Colonic mucosa (tissue), 4 donors: Measurements from ENCODE around the gene FCHSD1. TPM values are rescaled to one million over a fixed set of nuclear protein-coding genes. Genes with fewer than 3 reads are reported as not detected.

Source experiments
- DNase-seq: peaks from one replicate; pipeline ENCODE4 v3.0.0-alpha.2; 2020
- H3K27ac ChIP-seq: fragments of 200-600 bp; one replicate; pipeline ENCODE4 v1.8.0; 2021
- H3K27me3 ChIP-seq: fragments of 200-600 bp; one replicate; pipeline ENCODE4 v1.8.0; 2021
- H3K36me3 ChIP-seq: fragments of 200-600 bp; one replicate; pipeline ENCODE4 v1.8.0; 2021
- H3K4me1 ChIP-seq: fragments of 200-600 bp; one replicate; pipeline ENCODE4 v1.8.0; 2021; ENCODE audit warnings: mild to moderate bottlenecking
- H3K4me3 ChIP-seq: fragments of 200-600 bp; one replicate; pipeline ENCODE4 v1.8.0; 2021
- H3K9ac ChIP-seq, 2 donors: one replicate each; pipeline ENCODE4 v1.7.0; 2013; ENCODE audit warnings: control low read depth in 2 of 2, low read depth in 2 of 2, low read length in 2 of 2
- H3K9me3 ChIP-seq: fragments of 200-600 bp; one replicate; pipeline ENCODE4 v1.8.0; 2021
- intact Hi-C: fragments of 100-400 bp; cut with DNase I; formaldehyde crosslinking; loops from one replicate; pipeline ENCODE4 v1.14.1; 2022
- total RNA-seq, 2 donors: library from RNA; stranded (reverse); fragmentation: NEBNext Ultra II Directional in 1 of 2; extraction: Animal tissue kit (Norgen Biotek cat#: 25700) in 1 of 2; gene quantifications; one replicate each; pipeline ENCODE4 v1.2.1, GENCODE V29; 2021
- TF ChIP-seq, protein P1 (sequence below): fragments of 200-600 bp; IDR thresholded peaks from one replicate; pipeline ENCODE4 v1.8.0; 2022; ENCODE audit warnings: antibody characterized with exemption, mild to moderate bottlenecking
- donor health status: healthy.
- donor health status: DM: no; HTN: no; CAD: no.
- donor health status: DM: no; HTN: no; CAD: no.

The FCHSD1 gene
- total RNA-seq, 2 donors from 2014 or later: 14.1 to 15.4 TPM

DNA sequence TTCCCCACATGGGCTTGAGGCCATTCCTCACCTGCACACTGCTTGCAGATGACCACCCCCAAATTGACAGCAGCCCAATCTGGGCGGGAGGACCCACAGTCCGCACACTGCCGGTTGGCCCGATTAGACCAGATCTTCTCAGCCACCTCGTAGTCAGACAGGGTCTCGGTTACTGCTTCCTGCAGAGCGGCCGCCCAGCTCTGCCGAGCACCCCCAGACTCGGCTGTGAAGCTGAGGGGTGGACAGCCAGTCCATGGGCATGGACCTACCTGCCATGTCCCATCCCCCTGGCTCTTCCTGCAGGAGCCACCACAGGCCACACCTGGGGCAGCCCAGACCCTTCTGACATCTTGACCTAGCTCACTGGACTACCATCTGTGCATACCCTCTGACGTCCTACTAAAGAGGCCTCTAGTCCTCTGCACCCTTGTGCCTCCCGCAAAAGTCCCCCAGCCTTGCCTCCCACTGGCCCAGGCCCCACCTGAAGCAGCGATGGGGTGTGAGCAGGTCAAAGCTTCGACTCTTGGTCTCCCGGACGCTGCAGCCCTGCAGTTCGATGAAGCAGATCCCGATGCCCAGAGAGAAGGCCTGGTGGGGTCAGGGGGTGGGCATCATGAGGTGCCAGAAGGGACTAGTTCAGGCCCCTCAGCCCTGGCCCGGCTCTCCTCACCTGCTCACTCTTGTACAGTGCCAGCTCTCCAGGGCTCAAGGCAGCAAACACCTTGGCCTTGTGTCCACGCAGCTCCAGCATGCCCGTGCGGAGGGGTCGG is 21.0 kb upstream of the FCHSD1 start:
- Histone ChIP-seq H3K9me3 (no peaks in the 10 kb centered on the region), H3K27ac (no peak overlapping the region), H3K4me3 (no peak overlapping the region), H3K27me3 (no peaks in the 10 kb centered on the region), H3K9ac (no peak overlapping the region), H3K4me1 (no peaks in the 10 kb centered on the region), H3K36me3 (no peaks in the 10 kb centered on the region)
- TF ChIP-seq, protein P1, sequence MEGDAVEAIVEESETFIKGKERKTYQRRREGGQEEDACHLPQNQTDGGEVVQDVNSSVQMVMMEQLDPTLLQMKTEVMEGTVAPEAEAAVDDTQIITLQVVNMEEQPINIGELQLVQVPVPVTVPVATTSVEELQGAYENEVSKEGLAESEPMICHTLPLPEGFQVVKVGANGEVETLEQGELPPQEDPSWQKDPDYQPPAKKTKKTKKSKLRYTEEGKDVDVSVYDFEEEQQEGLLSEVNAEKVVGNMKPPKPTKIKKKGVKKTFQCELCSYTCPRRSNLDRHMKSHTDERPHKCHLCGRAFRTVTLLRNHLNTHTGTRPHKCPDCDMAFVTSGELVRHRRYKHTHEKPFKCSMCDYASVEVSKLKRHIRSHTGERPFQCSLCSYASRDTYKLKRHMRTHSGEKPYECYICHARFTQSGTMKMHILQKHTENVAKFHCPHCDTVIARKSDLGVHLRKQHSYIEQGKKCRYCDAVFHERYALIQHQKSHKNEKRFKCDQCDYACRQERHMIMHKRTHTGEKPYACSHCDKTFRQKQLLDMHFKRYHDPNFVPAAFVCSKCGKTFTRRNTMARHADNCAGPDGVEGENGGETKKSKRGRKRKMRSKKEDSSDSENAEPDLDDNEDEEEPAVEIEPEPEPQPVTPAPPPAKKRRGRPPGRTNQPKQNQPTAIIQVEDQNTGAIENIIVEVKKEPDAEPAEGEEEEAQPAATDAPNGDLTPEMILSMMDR: no peak
- no peak for DNase-seq
- intact Hi-C loops: no loop called here

GRCh38 chr5:141669520-141669919 is 18.3 kb upstream of the FCHSD1 start:
- intact Hi-C loops: loop anchor here (10.0 kb wide), 1 partner anchor 475 kb away; no protein-coding TSS in a partner anchor
- no peaks in the 10 kb centered on the region for H3K36me3 ChIP-seq
- no peak overlapping the region for H3K27ac ChIP-seq
- DNase-seq: no peak
- H3K27me3 ChIP-seq: no peaks in the 10 kb centered on the region
- no peak overlapping the region for H3K9ac ChIP-seq
- no peaks in the 10 kb centered on the region for H3K4me1 ChIP-seq
- no peak overlapping the region for H3K4me3 ChIP-seq
- TF ChIP-seq, protein P1: no peak
- no peaks in the 10 kb centered on the region for H3K9me3 ChIP-seq

DNA sequence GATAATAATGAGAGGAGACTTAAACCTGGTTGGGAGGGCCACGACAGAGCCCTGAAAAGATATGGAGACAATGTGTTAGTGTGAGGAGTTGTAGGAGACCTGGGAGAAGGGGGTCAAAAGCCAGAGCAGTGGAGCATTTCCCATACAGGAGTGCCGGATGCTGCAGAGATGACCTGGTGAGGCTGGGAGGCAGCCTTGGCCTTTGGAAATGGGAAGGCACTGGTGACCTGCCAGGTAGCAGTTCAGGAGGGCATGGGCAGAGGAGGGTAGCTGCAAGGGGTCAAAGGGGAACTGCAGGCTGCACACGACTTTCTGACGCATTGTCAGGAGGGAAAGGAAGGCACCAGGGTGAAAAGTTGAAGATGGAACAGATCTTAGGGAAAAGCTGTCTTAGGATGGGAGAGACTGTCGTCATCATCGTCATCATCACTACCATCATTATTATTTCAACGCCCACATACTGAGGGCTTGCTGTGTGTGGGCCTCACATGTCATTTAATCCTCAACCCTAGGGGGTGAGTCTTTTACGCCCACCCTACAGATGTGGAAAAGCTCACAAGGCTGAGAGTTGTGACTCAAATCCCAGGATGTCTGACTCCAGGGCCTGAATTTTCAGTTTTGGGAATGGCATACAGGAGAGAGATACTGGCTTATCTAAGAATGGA is 17.5 kb upstream of the FCHSD1 start:
- intact Hi-C loops: loop anchor here (10.0 kb wide), 1 partner anchor 476 kb away; no protein-coding TSS in a partner anchor
- no peaks in the 10 kb centered on the region for H3K36me3 ChIP-seq
- TF ChIP-seq, protein P1: no peak
- H3K4me3 ChIP-seq: no peak overlapping the region
- no peak overlapping the region for H3K27ac ChIP-seq
- H3K4me1 ChIP-seq: no peaks in the 10 kb centered on the region
- H3K9ac ChIP-seq: no peak overlapping the region
- H3K9me3 ChIP-seq: no peaks in the 10 kb centered on the region
- no peak for DNase-seq
- no peaks in the 10 kb centered on the region for H3K27me3 ChIP-seq

GRCh38 chr5:141665995-141666940 is 15.1 kb upstream of the FCHSD1 start:
- TF ChIP-seq, protein P1: no peak
- no peaks in the 10 kb centered on the region for H3K9me3 ChIP-seq
- DNase-seq: no peak
- no peak overlapping the region for H3K27ac ChIP-seq
- H3K27me3 ChIP-seq: no peaks in the 10 kb centered on the region
- no peaks in the 10 kb centered on the region for H3K4me1 ChIP-seq
- no peak overlapping the region for H3K4me3 ChIP-seq
- intact Hi-C loops: loop anchor here (10.0 kb wide), 1 partner anchor 479 kb away; no protein-coding TSS in a partner anchor
- H3K36me3 ChIP-seq: no peaks in the 10 kb centered on the region
- H3K9ac ChIP-seq: no peak overlapping the region
